IMR-90 (cell line): ENCODE measurements around the gene DNAJB5. TPM values are rescaled to one million over a fixed set of nuclear protein-coding genes. Genes with fewer than 3 reads are reported as not detected.

Experiments
- ATAC-seq: fragments of 200-7000 bp; cut with Tn5 transposase; 2 replicates; pipeline ENCODE4 v1.9.1; 2020; ENCODE audit warnings: low read depth, mild to moderate bottlenecking, moderate library complexity
- BruUV-seq: library from RNA; stranded (reverse); fragments of 400-500 nt; replicated peaks from 2 replicates; lab custom pipeline; 2021; lab: Mats Ljungman, UMichigan
- CTCF ChIA-PET: fragments of 300-600 bp; formaldehyde crosslinking; extraction: SDS; loops from one replicate; lab custom pipeline; 2021; ENCODE audit warnings: antibody characterized with exemption; lab: Yijun Ruan, JAX
- POLR2A ChIA-PET: fragments of 300-600 bp; sonication (Branson Sonifier 250); formaldehyde crosslinking; loops from one replicate; lab custom pipeline; 2022; ENCODE audit warnings: antibody characterized with exemption; ENCODE audit not compliant: unreplicated experiment; lab: Charles Lee
- DNase-seq: peaks from one replicate; pipeline ENCODE4 v3.0.0; 2013
- H2AFZ ChIP-seq: replicated peaks from 2 replicates; pipeline ENCODE3; 2013; ENCODE audit warnings: low read length, mild to moderate bottlenecking; ENCODE audit not compliant: poor library complexity
- H2AK5ac ChIP-seq: 2 replicates; pipeline ENCODE4 v1.6.1; 2013; ENCODE audit warnings: low read depth, low read length, inconsistent platforms
- H2AK9ac ChIP-seq: replicated peaks from 2 replicates; pipeline ENCODE3; 2013; ENCODE audit warnings: mild to moderate bottlenecking, low read depth, low read length, moderate library complexity; ENCODE audit not compliant: poor library complexity
- H2BK120ac ChIP-seq: 2 replicates; pipeline ENCODE4 v1.6.1; 2013; ENCODE audit warnings: low read depth, low read length, inconsistent platforms
- H2BK15ac ChIP-seq: 3 replicates; pipeline ENCODE4 v1.6.1; 2013; ENCODE audit warnings: low read depth, low read length, inconsistent platforms
- H2BK20ac ChIP-seq: 2 replicates; pipeline ENCODE4 v1.6.1; 2013; ENCODE audit warnings: low read depth, mild to moderate bottlenecking, inconsistent platforms, low read length, moderate library complexity
- H2BK5ac ChIP-seq: 2 replicates; pipeline ENCODE4 v1.6.1; 2013; ENCODE audit warnings: mild to moderate bottlenecking, low read depth, low read length, inconsistent platforms; ENCODE audit not compliant: poor library complexity, severe bottlenecking
- H3K14ac ChIP-seq: replicated peaks from 2 replicates; pipeline ENCODE4 v1.6.1; 2013; ENCODE audit warnings: low read depth, low read length, inconsistent platforms
- H3K18ac ChIP-seq: 2 replicates; pipeline ENCODE4 v1.6.1; 2013; ENCODE audit warnings: low read depth, low read length, control low read depth
- H3K23ac ChIP-seq: 2 replicates; pipeline ENCODE4 v1.6.1; 2013; ENCODE audit warnings: low read depth, low read length, inconsistent platforms
- H3K27ac ChIP-seq: 2 replicates; pipeline ENCODE4 v1.5.1; 2013; ENCODE audit warnings: mild to moderate bottlenecking, control low read depth, low read length; ENCODE audit not compliant: insufficient read depth
- H3K27me3 ChIP-seq: 2 replicates; pipeline ENCODE4 v1.6.1; 2013; ENCODE audit warnings: low read length; ENCODE audit not compliant: control insufficient read depth, insufficient read depth
- H3K36me3 ChIP-seq: 2 replicates; pipeline ENCODE4 v1.6.1; 2013; ENCODE audit warnings: low read length, mixed read lengths; ENCODE audit not compliant: control insufficient read depth, insufficient read depth
- H3K4ac ChIP-seq: 2 replicates; pipeline ENCODE4 v1.6.1; 2013; ENCODE audit warnings: low read depth, low read length, inconsistent platforms
- H3K4me1 ChIP-seq: 2 replicates; pipeline ENCODE4 v1.6.1; 2013; ENCODE audit warnings: low read length, mixed read lengths; ENCODE audit not compliant: control insufficient read depth, insufficient read depth
- H3K4me2 ChIP-seq: 2 replicates; pipeline ENCODE4 v1.6.1; 2013; ENCODE audit warnings: low read depth, mild to moderate bottlenecking, control low read depth, low read length, moderate library complexity
- H3K4me3 ChIP-seq: 2 replicates; pipeline ENCODE4 v1.5.1; 2013; ENCODE audit warnings: low read depth, mild to moderate bottlenecking, control low read depth, low read length, moderate library complexity; ENCODE audit not compliant: insufficient read depth
- H3K56ac ChIP-seq: 2 replicates; pipeline ENCODE4 v1.6.1; 2013; ENCODE audit warnings: low read length, inconsistent platforms; ENCODE audit not compliant: insufficient read depth; ENCODE audit errors: extremely low read depth
- H3K79me1 ChIP-seq, 2 experiments: 2 replicates each; pipeline ENCODE4 v1.6.1; 2013; ENCODE audit warnings: low read length in 2 of 2, inconsistent platforms in 1 of 2, low read depth in 1 of 2
- H3K9ac ChIP-seq: 2 replicates; pipeline ENCODE4 v1.6.1; 2013; ENCODE audit warnings: low read depth, low read length, control low read depth
- H3K9me1 ChIP-seq: 2 replicates; pipeline ENCODE4 v1.6.1; 2013; ENCODE audit warnings: low read length, inconsistent platforms; ENCODE audit not compliant: insufficient read depth
- H3K9me3 ChIP-seq: 2 replicates; pipeline ENCODE4 v1.6.1; 2013; ENCODE audit warnings: low read length; ENCODE audit not compliant: control insufficient read depth, insufficient read depth
- H4K20me1 ChIP-seq: 2 replicates; pipeline ENCODE4 v1.6.1; 2013; ENCODE audit warnings: low read length, inconsistent platforms; ENCODE audit not compliant: insufficient read depth
- H4K5ac ChIP-seq: 2 replicates; pipeline ENCODE4 v1.6.1; 2013; ENCODE audit warnings: mild to moderate bottlenecking, low read depth, low read length, control low read depth
- H4K8ac ChIP-seq, 2 experiments: 2 replicates each; pipeline ENCODE4 v1.6.1; 2013; ENCODE audit warnings: low read depth in 2 of 2, low read length in 2 of 2, control low read depth in 1 of 2, inconsistent platforms in 1 of 2
- H4K91ac ChIP-seq: 2 replicates; pipeline ENCODE4 v1.6.1; 2013; ENCODE audit warnings: low read depth, low read length, inconsistent platforms; ENCODE audit not compliant: insufficient read depth
- BHLHE40 ChIP-seq: fragments of 150-350 bp; IDR thresholded peaks from 2 replicates; pipeline ENCODE4 v1.6.1; 2016; ENCODE audit warnings: mild to moderate bottlenecking, low read depth, low read length
- CEBPB ChIP-seq: IDR thresholded peaks from 2 replicates; pipeline ENCODE4 v1.6.1; 2012; ENCODE audit warnings: low read depth, low read length, improper control_type of control experiment
- CHD1 ChIP-seq: IDR thresholded peaks from 2 replicates; pipeline ENCODE4 v1.6.1; 2012; ENCODE audit warnings: low read depth, low read length, improper control_type of control experiment
- POLR2A ChIP-seq: IDR thresholded peaks from 2 replicates; pipeline ENCODE4 v1.6.1; 2012; ENCODE audit warnings: mild to moderate bottlenecking, low read depth, low read length
- RCOR1 ChIP-seq: IDR thresholded peaks from 2 replicates; pipeline ENCODE4 v1.6.1; 2012; ENCODE audit warnings: mild to moderate bottlenecking, low read length, improper control_type of control experiment; ENCODE audit not compliant: insufficient replicate concordance
- RFX5 ChIP-seq: IDR thresholded peaks from 2 replicates; pipeline ENCODE4 v1.8.0; 2012; ENCODE audit warnings: low read depth, mild to moderate bottlenecking, low read length, moderate library complexity
- SMC3 ChIP-seq: fragments of 150-350 bp; IDR thresholded peaks from 2 replicates; pipeline ENCODE4 v1.6.1; 2016; ENCODE audit warnings: low read depth, mild to moderate bottlenecking, antibody characterized with exemption, low read length, moderate library complexity
- WGBS, 2 experiments: methylation state at CpG; one replicate each; pipeline versions ENCODE4 v1.1.5 to v1.1.7; 2013; ENCODE audit warnings: missing lambda C conversion rate in 2 of 2; ENCODE audit not compliant: insufficient read length in 1 of 2; ENCODE audit errors: extremely low coverage in 2 of 2; 5-methylcytosine and 5-hydroxymethylcytosine counted together
- dilution Hi-C: fragments of 300-500 bp; cut with HindIII; formaldehyde crosslinking; loops from one replicate; pipeline ENCODE4 v1.14.3; 2018; ENCODE audit warnings: low sequenced_read_pairs; ENCODE audit not compliant: unreplicated experiment
- in situ Hi-C: fragments of 300-500 bp; cut with MboI; formaldehyde crosslinking; loops from 3 replicates; pipeline ENCODE4 v1.14.3; 2019; ENCODE audit warnings: low sequenced_read_pairs, inconsistent platforms, mixed read lengths
- intact Hi-C: fragments of 100-400 bp; cut with micrococcal nuclease; formaldehyde crosslinking; loops from 2 replicates; pipeline ENCODE4 v1.10.0; 2022
- polyA plus RNA-seq, 3 experiments: library from polyadenylated mRNA; depleted of rRNA; stranded (reverse); fragments of >200 nt; gene quantifications; 2 replicates each; pipeline ENCODE4 v1.2.3, GENCODE V29; 2012; ENCODE audit warnings: low replicate concordance in 1 of 3
- total RNA-seq: library from RNA; depleted of rRNA; stranded (reverse); fragments of >200 nt; gene quantifications from 2 replicates; pipeline ENCODE4 v1.2.3, GENCODE V29; 2012
- TF ChIP-seq, protein P1 (sequence below): fragments of 150-350 bp; IDR thresholded peaks from 2 replicates; pipeline ENCODE4 v1.6.1; 2017; ENCODE audit warnings: mild to moderate bottlenecking, antibody characterized with exemption, low read length, low read depth

DNAJB5 gene
- total and polyA plus RNA-seq, 2 of the 4 experiments (the other 2 are of a cell fraction): 11.4 to 14.9 TPM

DNA sequence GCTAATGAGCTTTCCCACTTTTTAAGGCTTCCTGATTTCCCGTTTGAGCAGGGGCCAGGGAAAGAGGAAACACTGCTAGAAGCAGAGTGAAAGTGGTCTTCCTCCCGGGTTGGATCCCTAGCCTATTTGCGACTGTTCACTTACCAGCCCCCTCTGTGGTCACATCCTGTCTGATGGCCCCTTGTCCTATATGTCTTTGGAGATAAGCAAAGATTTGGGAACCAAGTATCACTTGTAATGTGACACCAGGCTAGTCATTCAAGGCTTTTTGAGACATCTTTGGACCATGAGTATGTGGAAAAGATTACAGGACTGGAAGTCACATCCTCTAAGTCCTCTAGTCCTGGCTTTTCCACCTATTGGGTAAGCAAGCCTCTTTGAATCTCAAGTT is 6.1 kb downstream of the DNAJB5 start:
- H3K36me3 ChIP-seq: peaks cover 19% of the 10 kb centered on the region
- no peak overlapping the region for H3K4me2 ChIP-seq
- no peaks in the 10 kb centered on the region for H4K20me1 ChIP-seq
- no peak overlapping the region for H2BK120ac ChIP-seq
- in situ Hi-C loops: no loop called here
- H3K4me3 ChIP-seq: no peak overlapping the region
- ATAC-seq: no peak
- no peak overlapping the region for H3K27ac ChIP-seq
- TF ChIP-seq SMC3 (no peak), BHLHE40 (no peak), RFX5 (no peak), CHD1 (no peak), CEBPB (peak; percentile 41; the same call in 1 of the 2 replicates), RCOR1 (no peak), POLR2A (no peak)
- TF ChIP-seq, protein P1, sequence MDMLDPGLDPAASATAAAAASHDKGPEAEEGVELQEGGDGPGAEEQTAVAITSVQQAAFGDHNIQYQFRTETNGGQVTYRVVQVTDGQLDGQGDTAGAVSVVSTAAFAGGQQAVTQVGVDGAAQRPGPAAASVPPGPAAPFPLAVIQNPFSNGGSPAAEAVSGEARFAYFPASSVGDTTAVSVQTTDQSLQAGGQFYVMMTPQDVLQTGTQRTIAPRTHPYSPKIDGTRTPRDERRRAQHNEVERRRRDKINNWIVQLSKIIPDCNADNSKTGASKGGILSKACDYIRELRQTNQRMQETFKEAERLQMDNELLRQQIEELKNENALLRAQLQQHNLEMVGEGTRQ: no peak
- no peak overlapping the region for H2AFZ ChIP-seq
- no peak overlapping the region for H2AK9ac ChIP-seq
- H3K9me1 ChIP-seq: peaks cover 42% of the 10 kb centered on the region
- no peak overlapping the region for H2BK20ac ChIP-seq
- H2BK5ac ChIP-seq: peak overlapping the region; percentile 43
- H3K14ac ChIP-seq: no peak overlapping the region
- no peaks in the 10 kb centered on the region for H3K27me3 ChIP-seq
- peaks cover 13 to 59% of the 10 kb centered on the region in 2 experiments for H3K79me1 ChIP-seq
- ChIA-PET POLR2A (no interaction called here), CTCF (interaction anchor here (1.2 to 2.6 kb wide), 3 partner anchors 16 to 96 kb away, joined by 4 to 14 read pairs (median 6); no protein-coding TSS in a partner anchor)
- dilution Hi-C loops: no loop called here
- no peak overlapping the region for H3K18ac ChIP-seq
- H4K5ac ChIP-seq: no peak overlapping the region
- no peak overlapping the region for H3K56ac ChIP-seq
- H3K4me1 ChIP-seq: peaks cover 40% of the 10 kb centered on the region
- H4K91ac ChIP-seq: no peak overlapping the region
- no peak overlapping the region for H2BK15ac ChIP-seq
- intact Hi-C loops: loop anchor here (2.0 kb wide), 1 partner anchor 75 kb away; no protein-coding TSS in a partner anchor
- no peak overlapping the region for H3K4ac ChIP-seq
- 0 out of 4 replicates have a peak overlapping the region, but pooled peaks of 1 of the 2 experiments have one; percentile 5 for H4K8ac ChIP-seq
- H3K9ac ChIP-seq: no peak overlapping the region
- no peak overlapping the region for H3K23ac ChIP-seq
- no peaks in the 10 kb centered on the region for H3K9me3 ChIP-seq
- H2AK5ac ChIP-seq: no peak overlapping the region
- BruUV-seq: no TSS peak
- no CpG with 5 or more reads among the region's 3 CpGs for WGBS, 2 experiments
- peak; percentile 55 for DNase-seq
